GM21528 (cell line): ENCODE results near the gene DGKE.
A peak's percentile ranks its signal among the peaks of the same experiment; 100 is the strongest.

Experiments used
- ATAC-seq: cut with Tn5 transposase; IDR thresholded peaks from one replicate; pipeline ENCODE4 v1.9.1; 2021; ENCODE audit warnings: mild to moderate bottlenecking, moderate library complexity; ENCODE audit not compliant: unreplicated experiment, low FRiP score

Gene DGKE

GRCh38 chr17:56833809-56834379 lies at the start of gene DGKE, which contains the start of gene C17orf67:
Gene DGKE, plus strand, starts transcription at chr17:56834151. Its CDS starts 645 bp downstream, at chr17:56834796.
Gene C17orf67, minus strand, starts transcription at chr17:56833920. Its CDS starts 18,110 bp downstream, at chr17:56815810.
- ATAC-seq: peak; percentile 70

GRCh38 chr17:56785405-56785804 lies 48.5 kb upstream of the DGKE start:
- no peak for ATAC-seq

- no peak for ATAC-seq
These were observed 47.8 kb upstream of the DGKE start for GRCh38 chr17:56785997-56786680.

- ATAC-seq: peak; percentile 82
These were observed 46.9 kb upstream of the DGKE start for GRCh38 chr17:56786989-56787482.

GRCh38 chr17:56792267-56792666 lies 41.7 kb upstream of the DGKE start:
- no peak for ATAC-seq

GRCh38 chr17:56793531-56793930 lies 40.4 kb upstream of the DGKE start:
- ATAC-seq: no peak

GRCh38 chr17:56793957-56794356 lies 40.0 kb upstream of the DGKE start:
- no peak for ATAC-seq

GRCh38 chr17:56795221-56795865 lies 38.6 kb upstream of the DGKE start:
- ATAC-seq: no peak

- ATAC-seq: no peak
These were observed 37.4 kb upstream of the DGKE start for GRCh38 chr17:56796536-56796935.

GRCh38 chr17:56798916-56799315 lies 35.0 kb upstream of the DGKE start:
- ATAC-seq: no peak

- no peak for ATAC-seq
These were observed 32.3 kb upstream of the DGKE start for GRCh38 chr17:56801459-56802178.

GRCh38 chr17:56803071-56803470 lies 30.9 kb upstream of the DGKE start:
- ATAC-seq: no peak

- ATAC-seq: no peak
These were observed 29.5 kb upstream of the DGKE start for GRCh38 chr17:56804454-56804853.

- ATAC-seq: no peak
These were observed 27.0 kb upstream of the DGKE start for GRCh38 chr17:56806949-56807348.

GRCh38 chr17:56807723-56808122 lies 26.2 kb upstream of the DGKE start:
- no peak for ATAC-seq

- ATAC-seq: no peak
These were observed 25.4 kb upstream of the DGKE start for GRCh38 chr17:56808503-56808902.

- no peak for ATAC-seq
These were observed 24.7 kb upstream of the DGKE start for GRCh38 chr17:56809106-56809819.

GRCh38 chr17:56809820-56810179 lies 24.2 kb upstream of the DGKE start:
- ATAC-seq: no peak

- ATAC-seq: no peak
These were observed 23.6 kb upstream of the DGKE start for GRCh38 chr17:56810343-56810742.
